Panc1 (cell line): ENCODE measurements around the gene POMT2. TPM values are rescaled to one million over a fixed set of nuclear protein-coding genes. Genes with fewer than 3 reads are reported as not detected.

Experiments used
- ATAC-seq: fragments of 200-7000 bp; cut with Tn5 transposase; 2 replicates; pipeline ENCODE4 v1.9.1; 2020; ENCODE audit warnings: mild to moderate bottlenecking, moderate library complexity
- BruUV-seq: library from RNA; stranded (reverse); fragments of 400-500 nt; replicated peaks from 2 replicates; lab custom pipeline; 2021; lab: Mats Ljungman, UMichigan
- CTCF ChIA-PET: fragments of 300-600 bp; sonication (Branson Sonifier 250); formaldehyde crosslinking; loops from one replicate; lab custom pipeline; 2022; ENCODE audit warnings: antibody characterized with exemption; lab: Charles Lee
- POLR2A ChIA-PET: fragments of 300-600 bp; sonication (Branson Sonifier 250); formaldehyde crosslinking; loops from one replicate; lab custom pipeline; 2022; ENCODE audit warnings: antibody characterized with exemption; lab: Charles Lee
- DNase-seq: peaks from one replicate; pipeline ENCODE4 v3.0.0-alpha.2; 2010; ENCODE audit warnings: low read depth, low spot score
- H3K27ac ChIP-seq: 2 replicates; pipeline ENCODE4 v1.5.1; 2011; ENCODE audit warnings: mild to moderate bottlenecking, low read length, inconsistent platforms
- H3K27me3 ChIP-seq: fragments of 200-500 bp; sonication (Bioruptor generic); 2 replicates; pipeline ENCODE4 v1.6.0; 2014; ENCODE audit warnings: low read length, inconsistent platforms; ENCODE audit not compliant: control insufficient read depth, insufficient read depth
- H3K36me3 ChIP-seq: fragments of 200-500 bp; sonication (Bioruptor generic); 2 replicates; pipeline ENCODE4 v1.5.1; 2014; ENCODE audit warnings: inconsistent platforms, mild to moderate bottlenecking, low read length, moderate library complexity; ENCODE audit not compliant: control insufficient read depth, insufficient read depth
- H3K4me1 ChIP-seq: 2 replicates; pipeline ENCODE4 v1.5.1; 2011; ENCODE audit warnings: inconsistent platforms, mild to moderate bottlenecking, low read length, moderate library complexity; ENCODE audit not compliant: control insufficient read depth, insufficient read depth
- H3K4me3 ChIP-seq, 2 experiments: 2 replicates each; pipeline ENCODE4 v1.5.1; 2011 to 2012; ENCODE audit warnings: low read depth in 2 of 2, low read length in 2 of 2, mild to moderate bottlenecking in 2 of 2, inconsistent platforms in 1 of 2, moderate library complexity in 1 of 2
- H3K9me3 ChIP-seq: fragments of 200-500 bp; sonication (Bioruptor generic); 2 replicates; pipeline ENCODE4 v1.5.1; 2014; ENCODE audit warnings: low read depth, mild to moderate bottlenecking, inconsistent platforms, low read length, moderate library complexity; ENCODE audit not compliant: control insufficient read depth, insufficient read depth
- CTCF ChIP-seq: fragments of 450-650 bp; IDR thresholded peaks from 2 replicates; pipeline ENCODE4 v1.5.1; 2017; ENCODE audit warnings: mild to moderate bottlenecking
- POLR2AphosphoS5 ChIP-seq: IDR thresholded peaks from 2 replicates; pipeline ENCODE4 v1.6.1; 2012; ENCODE audit warnings: mild to moderate bottlenecking, low read depth, low read length, moderate library complexity
- REST ChIP-seq, 2 experiments: IDR thresholded peaks; 2 replicates each; pipeline ENCODE4 v1.6.1; 2011 to 2012; ENCODE audit warnings: low read depth in 2 of 2, control low read depth in 1 of 2, low read length in 1 of 2, mild to moderate bottlenecking in 1 of 2, moderate library complexity in 1 of 2; ENCODE audit not compliant: insufficient read depth in 1 of 2
- SIN3A ChIP-seq: IDR thresholded peaks from 2 replicates; pipeline ENCODE4 v1.6.1; 2012; ENCODE audit warnings: low read depth, mild to moderate bottlenecking, low read length, moderate library complexity, borderline replicate concordance; ENCODE audit not compliant: insufficient read depth
- TCF7L2 ChIP-seq: IDR thresholded peaks from 2 replicates; pipeline ENCODE4 v1.6.1; 2011; ENCODE audit warnings: mild to moderate bottlenecking, low read depth, low read length, inconsistent platforms
- in situ Hi-C: cut with HindIII; loops from 2 replicates; pipeline ENCODE4 v1.10.0; 2016; ENCODE audit warnings: low sequenced_read_pairs, low pct_unique_long_range_greater_than_20kb
- intact Hi-C: fragments of 100-400 bp; cut with micrococcal nuclease; formaldehyde crosslinking; loops from one replicate; pipeline ENCODE4 v1.10.0; 2022; ENCODE audit not compliant: unreplicated experiment
- total RNA-seq: library from RNA; stranded (reverse); gene quantifications from one replicate; pipeline ENCODE4 v1.2.1, GENCODE V29; 2021; ENCODE audit not compliant: unreplicated experiment

POMT2 gene
- total RNA-seq, 1 experiment from 2014 or later, result 43.5 TPM

- ATAC-seq, result no peak
- intact Hi-C loops, result loop anchor here (10.0 kb wide), 1 partner anchor 228 kb away; no protein-coding TSS in a partner anchor
Observed at GRCh38 chr14:77327111-77327510, 6.4 kb upstream of the POMT2 start.

GRCh38 chr14:77325746-77326094 is 5.0 kb upstream of the POMT2 start:
- no peak overlapping the region for H3K4me3 ChIP-seq
- intact Hi-C loops, result loop anchor here (10.0 kb wide), 1 partner anchor 229 kb away; no protein-coding TSS in a partner anchor
- peaks cover 4% of the 10 kb centered on the region; the same call in 1 of the 2 replicates for H3K4me1 ChIP-seq
- CTCF ChIA-PET, result no interaction called here
- ATAC-seq (no peak), DNase-seq (no peak)
- BruUV-seq, result no TSS peak
- H3K27me3 ChIP-seq, result no peaks in the 10 kb centered on the region
- H3K9me3 ChIP-seq, result no peaks in the 10 kb centered on the region
- POLR2A ChIA-PET, result no interaction called here
- TF ChIP-seq TCF7L2, result no peak
- TF ChIP-seq POLR2AphosphoS5, result no peak
- no peak for TF ChIP-seq SIN3A
- TF ChIP-seq CTCF, result no peak
- TF ChIP-seq REST (IDR thresholded peaks at IDR 0.05; ENCODE audit: insufficient read depth in 1 of 2, low read depth in 2 of 2, low read length in 1 of 2), result no peak
- no peak overlapping the region for H3K27ac ChIP-seq
- in situ Hi-C loops, result no loop called here
- no peaks in the 10 kb centered on the region for H3K36me3 ChIP-seq

More at GRCh38 chr14:77327111-77327510, 6.4 kb upstream of the POMT2 start:
- Histone ChIP-seq H3K27ac (no peak overlapping the region), H3K27me3 (no peaks in the 10 kb centered on the region), H3K9me3 (no peaks in the 10 kb centered on the region), H3K4me3 (no peak overlapping the region), H3K4me1 (peaks cover 2% of the 10 kb centered on the region; the same call in 1 of the 2 replicates), H3K36me3 (no peaks in the 10 kb centered on the region)
- ChIA-PET CTCF (no interaction called here), POLR2A (no interaction called here)
- no TSS peak for BruUV-seq
- no peak for TF ChIP-seq CTCF
- TF ChIP-seq POLR2AphosphoS5, result no peak
- TF ChIP-seq TCF7L2, result no peak
- no peak for TF ChIP-seq SIN3A
- no peak for TF ChIP-seq REST (IDR thresholded peaks at IDR 0.05; ENCODE audit: insufficient read depth in 1 of 2, low read depth in 2 of 2, low read length in 1 of 2)
- DNase-seq, result no peak
- in situ Hi-C loops, result no loop called here
